Tibial artery (tissue), 4 donors: ENCODE data around the gene MAU2.
A peak's percentile ranks its signal among the peaks of the same experiment; 100 is the strongest.

Experiments
- DNase-seq, 2 donors: peaks; one replicate each; pipeline ENCODE4 v3.0.0-alpha.2; 2019
- H3K27ac ChIP-seq, 2 donors: fragments of 200-600 bp; sonication (generic) in 1 of 2; 1 replicate in 1 of 2; 2 replicates in 1 of 2; pipeline ENCODE4 v1.5.1; 2018 to 2019; ENCODE audit warnings: mild to moderate bottlenecking in 1 of 2
- H3K27me3 ChIP-seq, 2 donors: fragments of 200-600 bp; sonication (generic) in 1 of 2; one replicate each; pipeline versions ENCODE4 v1.5.1 to v1.6.0; 2016 to 2019
- H3K36me3 ChIP-seq, 3 donors: fragments of 200-600 bp; sonication (generic) in 2 of 3; one replicate each; pipeline ENCODE4 v1.5.1; 2016 to 2019; ENCODE audit warnings: mild to moderate bottlenecking in 2 of 3
- H3K4me1 ChIP-seq, 4 donors: fragments of 200-600 bp; sonication (generic) in 2 of 4; 1 replicate in 3 of 4; 2 replicates in 1 of 4; pipeline ENCODE4 v1.5.1; 2016 to 2019
- H3K4me3 ChIP-seq, 2 donors: fragments of 200-600 bp; sonication (generic) in 1 of 2; 1 replicate in 1 of 2; 2 replicates in 1 of 2; pipeline ENCODE4 v1.5.1; 2018 to 2019; ENCODE audit warnings: mild to moderate bottlenecking in 2 of 2
- H3K9me3 ChIP-seq, 3 donors: fragments of 200-600 bp; sonication (generic) in 1 of 3; one replicate each; pipeline ENCODE4 v1.5.1; 2016 to 2019
- intact Hi-C: fragments of 100-400 bp; cut with DNase I; formaldehyde crosslinking; loops from one replicate; pipeline ENCODE4 v1.15.0; 2023; ENCODE audit warnings: low total_unique reads
- TF ChIP-seq, protein P1 (sequence below), 2 experiments: fragments of 200-600 bp in 1 of 2; fragments of 450-650 bp in 1 of 2; IDR thresholded peaks; one replicate each; pipeline ENCODE4 v1.5.1; 2017 to 2019; ENCODE audit warnings: antibody characterized with exemption in 2 of 2, mild to moderate bottlenecking in 1 of 2, moderate library complexity in 1 of 2

Gene MAU2

DNA sequence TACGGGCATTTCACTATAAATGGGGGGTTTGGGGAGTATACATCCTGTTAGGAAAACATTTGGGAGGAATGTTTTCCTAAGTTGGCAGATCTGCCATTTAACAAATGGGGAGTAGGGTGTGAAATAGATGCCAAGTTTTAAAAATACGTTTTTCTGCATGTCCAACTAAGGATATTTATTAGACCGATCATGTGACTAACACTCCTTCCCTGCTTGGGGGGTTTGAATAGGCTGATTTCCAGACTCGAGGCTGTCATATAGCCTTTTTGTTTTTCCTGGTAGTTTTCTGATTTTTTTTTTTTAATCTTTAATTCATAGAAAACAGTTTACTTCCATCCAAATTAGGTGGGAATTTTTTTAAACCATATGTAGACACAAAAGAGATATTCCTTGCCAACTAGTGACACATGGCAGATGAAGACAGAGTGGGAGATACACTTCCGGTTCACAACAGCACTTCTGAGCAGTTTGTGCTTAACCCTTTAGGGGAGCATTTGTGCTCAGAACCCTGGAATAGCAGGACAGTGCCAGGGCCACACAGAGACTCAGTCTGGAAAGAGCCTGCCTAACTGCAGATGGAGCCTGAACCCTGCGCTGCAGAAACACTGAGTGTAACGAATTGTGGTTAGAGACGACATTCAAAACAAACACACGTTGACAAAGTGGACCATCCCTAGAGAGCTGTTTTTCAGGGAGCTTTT is 79.3 kb downstream of the MAU2 start:
- Histone ChIP-seq H3K27ac (peak overlapping the region; percentile 51 to 66), H3K36me3 (no peaks in the 10 kb centered on the region), H3K27me3 (no peaks in the 10 kb centered on the region), H3K4me1 (peaks cover 0 to 39% (median 14%) of the 10 kb centered on the region in 4 donors), H3K9me3 (no peaks in the 10 kb centered on the region), H3K4me3 (no peak overlapping the region)
- TF ChIP-seq, protein P1, sequence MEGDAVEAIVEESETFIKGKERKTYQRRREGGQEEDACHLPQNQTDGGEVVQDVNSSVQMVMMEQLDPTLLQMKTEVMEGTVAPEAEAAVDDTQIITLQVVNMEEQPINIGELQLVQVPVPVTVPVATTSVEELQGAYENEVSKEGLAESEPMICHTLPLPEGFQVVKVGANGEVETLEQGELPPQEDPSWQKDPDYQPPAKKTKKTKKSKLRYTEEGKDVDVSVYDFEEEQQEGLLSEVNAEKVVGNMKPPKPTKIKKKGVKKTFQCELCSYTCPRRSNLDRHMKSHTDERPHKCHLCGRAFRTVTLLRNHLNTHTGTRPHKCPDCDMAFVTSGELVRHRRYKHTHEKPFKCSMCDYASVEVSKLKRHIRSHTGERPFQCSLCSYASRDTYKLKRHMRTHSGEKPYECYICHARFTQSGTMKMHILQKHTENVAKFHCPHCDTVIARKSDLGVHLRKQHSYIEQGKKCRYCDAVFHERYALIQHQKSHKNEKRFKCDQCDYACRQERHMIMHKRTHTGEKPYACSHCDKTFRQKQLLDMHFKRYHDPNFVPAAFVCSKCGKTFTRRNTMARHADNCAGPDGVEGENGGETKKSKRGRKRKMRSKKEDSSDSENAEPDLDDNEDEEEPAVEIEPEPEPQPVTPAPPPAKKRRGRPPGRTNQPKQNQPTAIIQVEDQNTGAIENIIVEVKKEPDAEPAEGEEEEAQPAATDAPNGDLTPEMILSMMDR (IDR thresholded peaks at IDR 0.05): no peak
- no peak for DNase-seq
- intact Hi-C loops: loop anchor here (10.0 kb wide), 1 partner anchor 65 kb away; no protein-coding TSS in a partner anchor

GRCh38 chr19:19402656-19403372 is 82.2 kb downstream of the MAU2 start:
- intact Hi-C loops: loop anchor here (10.0 kb wide), 1 partner anchor 62 kb away; no protein-coding TSS in a partner anchor
- Histone ChIP-seq H3K36me3 (no peaks in the 10 kb centered on the region), H3K4me3 (no peak overlapping the region), H3K27ac (peak overlapping the region; percentile 44 to 53), H3K9me3 (no peaks in the 10 kb centered on the region), H3K4me1 (peaks cover 0 to 47% (median 28%) of the 10 kb centered on the region in 4 donors), H3K27me3 (no peaks in the 10 kb centered on the region)
- TF ChIP-seq, protein P1 (IDR thresholded peaks at IDR 0.05): no peak
- no peak for DNase-seq

- Histone ChIP-seq H3K4me3 (no peak overlapping the region), H3K27me3 (no peaks in the 10 kb centered on the region), H3K4me1 (peaks cover 0 to 53% (median 29%) of the 10 kb centered on the region in 4 donors), H3K27ac (peak overlapping the region; percentile 44 to 53), H3K36me3 (no peaks in the 10 kb centered on the region), H3K9me3 (no peaks in the 10 kb centered on the region)
- no peak for DNase-seq
- TF ChIP-seq, protein P1 (IDR thresholded peaks at IDR 0.05): no peak
- intact Hi-C loops: loop anchor here (10.0 kb wide), 1 partner anchor 61 kb away; no protein-coding TSS in a partner anchor
Observed at GRCh38 chr19:19403373-19403901, 82.8 kb downstream of the MAU2 start.

DNA sequence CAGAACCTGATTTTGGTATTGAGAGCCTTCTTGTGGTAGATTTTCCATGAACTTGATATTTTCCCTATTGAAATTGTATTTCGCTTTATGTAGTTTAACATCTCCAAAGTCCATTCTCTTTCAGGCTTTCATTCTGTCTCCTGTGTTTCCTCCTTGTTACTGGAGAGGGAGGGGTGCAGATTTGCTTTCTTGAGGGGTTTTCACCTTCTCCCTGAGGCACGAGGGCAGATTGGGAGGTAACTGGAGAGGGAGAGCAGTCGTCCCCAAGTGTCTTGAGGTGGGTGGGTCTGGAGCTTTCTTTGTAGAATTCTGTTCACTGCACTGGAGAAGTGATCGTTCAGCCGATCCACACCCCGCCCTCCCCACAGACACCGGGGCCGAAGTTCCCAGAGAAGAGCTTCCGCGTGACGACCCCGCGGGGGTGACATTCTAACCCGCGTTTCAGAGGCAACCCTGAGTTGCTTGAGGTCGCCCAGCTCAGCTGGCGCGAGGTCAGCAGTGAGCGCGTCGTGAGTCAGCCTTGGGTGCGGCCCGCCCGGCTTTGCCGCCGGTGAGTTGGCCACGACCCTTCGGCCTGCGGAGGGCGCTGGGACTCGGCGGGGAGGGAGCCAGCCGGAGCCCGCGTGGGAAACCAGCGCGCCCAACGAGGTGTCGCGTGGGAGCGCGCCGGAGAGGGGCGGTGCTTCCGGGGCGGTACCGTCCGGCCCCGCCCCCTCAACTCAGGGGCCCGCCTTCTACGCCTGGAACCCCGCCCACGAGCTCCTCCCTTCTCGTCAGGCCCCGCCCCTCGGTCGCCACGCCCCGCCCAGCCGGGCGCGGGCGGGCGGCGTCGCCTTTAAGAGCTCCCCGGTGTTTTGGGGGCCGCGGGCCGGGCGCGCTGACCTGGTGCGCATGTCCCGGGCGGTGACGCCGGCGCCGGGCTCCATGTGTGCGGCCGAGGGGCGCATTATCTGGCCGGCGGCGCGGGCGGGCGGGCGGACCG is 84.5 kb downstream of the MAU2 start, which contains the start of gene GATAD2A:
Gene GATAD2A, plus strand, starts transcription at position 797 of the 982 bp plus-strand sequence. CDS start 59,671 bp downstream, outside the sequence.
- intact Hi-C loops: loop anchor here (2.0 to 10.0 kb wide), 3 partner anchors 20 to 60 kb away; no protein-coding TSS in a partner anchor
- Histone ChIP-seq H3K9me3 (no peaks in the 10 kb centered on the region), H3K27me3 (no peaks in the 10 kb centered on the region), H3K4me1 (peaks cover 0 to 62% (median 37%) of the 10 kb centered on the region in 4 donors), H3K36me3 (no peaks in the 10 kb centered on the region), H3K4me3 (peak within 1 kb of the TSS; percentile 75 to 89), H3K27ac (peak within 1 kb of the TSS; percentile 85 to 88)
- TF ChIP-seq, protein P1 (IDR thresholded peaks at IDR 0.05): peak; percentile 16 to 26
- DNase-seq: peak; percentile 92 to 97
